HG02938 (cell line): ENCODE measurements around the gene SLC2A6.

ENCODE experiments used
- ATAC-seq: cut with Tn5 transposase; IDR thresholded peaks from one replicate; pipeline ENCODE4 v1.9.1; 2021; ENCODE audit warnings: mild to moderate bottlenecking, moderate library complexity; ENCODE audit not compliant: unreplicated experiment

Gene SLC2A6

GRCh38 chr9:133483611-133484010, 4.7 kb upstream of the SLC2A6 start:
- ATAC-seq, result no peak

GRCh38 chr9:133477992-133478850, 678 bp downstream of the SLC2A6 start:
- peak; percentile 34 for ATAC-seq

- no peak for ATAC-seq
Observed at GRCh38 chr9:133477461-133477860, 1.4 kb downstream of the SLC2A6 start.

GRCh38 chr9:133476941-133477340, 2.0 kb downstream of the SLC2A6 start:
- ATAC-seq, result no peak

- ATAC-seq, result no peak
Observed at GRCh38 chr9:133476036-133476931, 2.6 kb downstream of the SLC2A6 start.

- ATAC-seq, result no peak
Observed at GRCh38 chr9:133475292-133476012, 3.4 kb downstream of the SLC2A6 start.

GRCh38 chr9:133474853-133475252, 4.0 kb downstream of the SLC2A6 start:
- no peak for ATAC-seq

GRCh38 chr9:133474215-133474614, 4.7 kb downstream of the SLC2A6 start:
- no peak for ATAC-seq

- no peak for ATAC-seq
Observed at GRCh38 chr9:133473743-133474142, 5.2 kb downstream of the SLC2A6 start.

- ATAC-seq, result no peak
Observed at GRCh38 chr9:133472753-133473378, 6.0 kb downstream of the SLC2A6 start.

- no peak for ATAC-seq
Observed at GRCh38 chr9:133472277-133472645, 6.6 kb downstream of the SLC2A6 start.

GRCh38 chr9:133471551-133472276, 7.2 kb downstream of the SLC2A6 start:
- no peak for ATAC-seq

- ATAC-seq, result no peak
Observed at GRCh38 chr9:133470988-133471387, 7.9 kb downstream of the SLC2A6 start.

- no peak for ATAC-seq
Observed at GRCh38 chr9:133470427-133470924, 8.4 kb downstream of the SLC2A6 start.

- ATAC-seq, result no peak
Observed at GRCh38 chr9:133468777-133469421, 10.0 kb downstream of the SLC2A6 start.

- ATAC-seq, result no peak
Observed at GRCh38 chr9:133468374-133468773, 10.5 kb downstream of the SLC2A6 start.

GRCh38 chr9:133467101-133467500, 11.8 kb downstream of the SLC2A6 start:
- ATAC-seq, result no peak

GRCh38 chr9:133465984-133466383, 12.9 kb downstream of the SLC2A6 start:
- no peak for ATAC-seq

GRCh38 chr9:133464638-133465037, 14.3 kb downstream of the SLC2A6 start:
- no peak for ATAC-seq
